MCF 10A (cell line): ENCODE results near the gene NODAL. TPM values are rescaled to one million over a fixed set of nuclear protein-coding genes. Genes with fewer than 3 reads are reported as not detected.

Experiments
- BruUV-seq: library from RNA; stranded (reverse); fragments of 400-500 nt; replicated peaks from 2 replicates; lab custom pipeline; 2021; lab: Mats Ljungman, UMichigan
- CTCF ChIA-PET: fragments of 300-600 bp; sonication (Branson Sonifier 250); formaldehyde crosslinking; extraction: SDS; loops from one replicate; lab custom pipeline; 2021; ENCODE audit warnings: antibody characterized with exemption, inconsistent platforms; lab: Yijun Ruan, JAX
- POLR2A ChIA-PET: fragments of 300-600, 350-650 bp; sonication (Branson Sonifier 250); formaldehyde crosslinking; extraction: SDS; loops from one replicate; lab custom pipeline; 2020; ENCODE audit warnings: antibody characterized with exemption, inconsistent platforms; lab: Yijun Ruan, JAX
- DNase-seq: peaks from one replicate; pipeline ENCODE4 v3.0.0-alpha.2; 2018; ENCODE audit not compliant: unreplicated experiment
- H3K27ac Mint-ChIP-seq: one replicate; pipeline ENCODE4 v1.8.0; 2022; ENCODE audit warnings: mild to moderate bottlenecking, low read depth, mixed read lengths; ENCODE audit not compliant: unreplicated experiment
- H3K27me3 Mint-ChIP-seq: one replicate; pipeline ENCODE4 v1.8.0; 2022; ENCODE audit warnings: mixed read lengths; ENCODE audit not compliant: insufficient read depth, unreplicated experiment
- H3K36me3 Mint-ChIP-seq: one replicate; pipeline ENCODE4 v1.8.0; 2022; ENCODE audit warnings: mild to moderate bottlenecking, moderate library complexity, mixed read lengths; ENCODE audit not compliant: insufficient read depth, unreplicated experiment
- H3K4me1 Mint-ChIP-seq: one replicate; pipeline ENCODE4 v1.8.0; 2022; ENCODE audit warnings: mixed read lengths; ENCODE audit not compliant: insufficient read depth, unreplicated experiment
- H3K4me3 Mint-ChIP-seq: one replicate; pipeline ENCODE4 v1.8.0; 2022; ENCODE audit warnings: mild to moderate bottlenecking, moderate library complexity, mixed read lengths; ENCODE audit not compliant: unreplicated experiment
- H3K9me3 Mint-ChIP-seq: one replicate; pipeline ENCODE4 v1.8.0; 2022; ENCODE audit warnings: mixed read lengths; ENCODE audit not compliant: unreplicated experiment
- CTCF ChIP-seq: fragments of 200-600 bp; IDR thresholded peaks from one replicate; pipeline ENCODE4 v1.8.0; 2022; ENCODE audit warnings: antibody characterized with exemption, mild to moderate bottlenecking; ENCODE audit not compliant: unreplicated experiment
- intact Hi-C: fragments of 100-400 bp; cut with micrococcal nuclease; formaldehyde crosslinking; loops from 2 replicates; pipeline ENCODE4 v1.14.1; 2022
- total RNA-seq: library from RNA; stranded (reverse); gene quantifications from 2 replicates; pipeline ENCODE4 v1.2.3, GENCODE V29; 2022

NODAL gene
- total RNA-seq, 1 experiment from 2014 or later = not detected

- no peaks in the 10 kb centered on the region for H3K36me3 Mint-ChIP-seq
- DNase-seq = no peak
- ChIA-PET CTCF (no interaction called here), POLR2A (no interaction called here)
- H3K9me3 Mint-ChIP-seq = no peaks in the 10 kb centered on the region
- H3K27ac Mint-ChIP-seq = no peak overlapping the region
- H3K4me1 Mint-ChIP-seq = no peaks in the 10 kb centered on the region
- BruUV-seq = no TSS peak
- intact Hi-C loops = no loop called here
- no peak overlapping the region for H3K4me3 Mint-ChIP-seq
- H3K27me3 Mint-ChIP-seq = no peaks in the 10 kb centered on the region
- TF ChIP-seq CTCF = no peak
Observed at GRCh38 chr10:70482982-70483760, 41.7 kb upstream of the NODAL start.

- intact Hi-C loops = no loop called here
- H3K4me1 Mint-ChIP-seq = no peaks in the 10 kb centered on the region
- ChIA-PET POLR2A (no interaction called here), CTCF (no interaction called here)
- no peak overlapping the region for H3K27ac Mint-ChIP-seq
- H3K36me3 Mint-ChIP-seq = no peaks in the 10 kb centered on the region
- no peaks in the 10 kb centered on the region for H3K27me3 Mint-ChIP-seq
- no peak for TF ChIP-seq CTCF
- no peaks in the 10 kb centered on the region for H3K9me3 Mint-ChIP-seq
- no TSS peak for BruUV-seq
- no peak for DNase-seq
- H3K4me3 Mint-ChIP-seq = no peak overlapping the region
Observed at GRCh38 chr10:70481831-70482530, 40.5 kb upstream of the NODAL start.

- BruUV-seq = no TSS peak
- intact Hi-C loops = no loop called here
- Mint-ChIP-seq H3K27me3 (no peaks in the 10 kb centered on the region), H3K36me3 (no peaks in the 10 kb centered on the region), H3K4me1 (peaks cover 7% of the 10 kb centered on the region), H3K9me3 (no peaks in the 10 kb centered on the region), H3K27ac (no peak overlapping the region), H3K4me3 (no peak overlapping the region)
- no peak for TF ChIP-seq CTCF
- CTCF ChIA-PET = interaction anchor here (0.9 kb wide), 1 partner anchor 20 kb away, joined by 3 read pairs; no protein-coding TSS in a partner anchor
- DNase-seq = no peak
- POLR2A ChIA-PET = no interaction called here
Observed at GRCh38 chr10:70481105-70481504, 39.6 kb upstream of the NODAL start.

- no peaks in the 10 kb centered on the region for H3K9me3 Mint-ChIP-seq
- ChIA-PET CTCF (interaction anchor here (0.5 to 0.9 kb wide), 3 partner anchors 20 to 399 kb away, joined by 3 to 4 read pairs (median 3); no protein-coding TSS in a partner anchor), POLR2A (no interaction called here)
- peaks cover 13% of the 10 kb centered on the region for H3K4me1 Mint-ChIP-seq
- intact Hi-C loops = no loop called here
- no peak for DNase-seq
- H3K27ac Mint-ChIP-seq = no peak overlapping the region
- no TSS peak for BruUV-seq
- no peaks in the 10 kb centered on the region for H3K36me3 Mint-ChIP-seq
- no peak for TF ChIP-seq CTCF
- H3K27me3 Mint-ChIP-seq = no peaks in the 10 kb centered on the region
- H3K4me3 Mint-ChIP-seq = no peak overlapping the region
Observed at GRCh38 chr10:70480239-70480861, 38.9 kb upstream of the NODAL start.
